Stimulated activated CD4-positive, alpha-beta T cell treated with anti-CD3 and anti-CD28 coated beads, Interleukin-15, amount 100 ng/mL, for 24 hours (primary cell): ENCODE measurements around the gene LIMCH1.
"Not testable (repeated sequence)": the region's sequence is repeated elsewhere in the genome, so short reads cannot be mapped to it uniquely, and the experiment has no call there.

ENCODE experiments used
- DNase-seq: peaks from one replicate; pipeline ENCODE4 v3.0.0-alpha.2; 2020

The LIMCH1 gene

DNA sequence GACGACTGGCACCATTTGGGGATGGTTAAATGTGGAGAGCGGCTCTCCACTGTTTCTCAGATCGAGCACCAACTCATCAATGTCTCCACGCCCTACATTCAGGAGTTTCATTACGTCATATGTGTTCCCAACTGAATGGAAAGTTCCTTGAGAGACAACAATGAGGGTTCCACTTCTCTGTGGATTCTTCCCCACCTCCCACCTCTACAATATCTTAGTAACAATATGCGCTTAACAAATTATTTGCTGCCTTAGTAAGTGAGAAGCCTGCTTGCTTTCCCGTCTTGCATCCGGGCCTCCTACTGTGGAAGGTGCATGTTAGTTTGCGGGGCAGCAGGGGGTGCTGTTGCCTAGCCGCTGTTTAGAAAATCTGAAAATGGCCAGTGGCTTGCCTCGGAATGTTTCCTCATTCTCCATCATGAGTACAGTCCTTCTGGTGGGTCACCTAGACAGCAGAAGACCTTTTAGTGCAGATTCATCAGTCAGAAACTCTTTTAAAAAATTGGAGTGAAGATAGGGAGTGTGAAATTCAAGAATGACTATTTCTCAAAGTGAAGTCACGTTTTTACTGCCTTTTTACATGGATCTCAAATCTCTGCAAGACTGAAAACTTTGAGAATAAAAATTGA is 154.9 kb downstream of the LIMCH1 start:
- DNase-seq, result peak; percentile 54

DNA sequence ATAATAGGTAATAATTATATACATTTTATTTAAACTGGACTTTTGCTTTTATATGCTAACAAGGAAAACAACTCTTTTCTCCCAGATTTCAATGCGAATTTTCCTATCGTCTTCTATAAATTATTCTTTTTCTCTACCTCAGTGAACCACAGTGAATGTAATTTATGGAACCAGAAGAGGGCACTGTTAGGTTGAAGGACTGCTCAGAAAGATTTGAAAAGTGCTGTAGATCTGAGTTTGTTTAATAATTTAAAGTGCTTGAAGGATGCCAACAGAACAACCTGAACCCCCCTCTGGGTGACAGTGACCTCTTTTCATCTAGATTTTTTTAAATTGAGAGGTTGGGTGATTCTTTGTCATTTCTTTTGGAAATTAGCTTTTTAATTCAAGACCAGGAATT is 155.7 kb downstream of the LIMCH1 start:
- no peak for DNase-seq

DNA sequence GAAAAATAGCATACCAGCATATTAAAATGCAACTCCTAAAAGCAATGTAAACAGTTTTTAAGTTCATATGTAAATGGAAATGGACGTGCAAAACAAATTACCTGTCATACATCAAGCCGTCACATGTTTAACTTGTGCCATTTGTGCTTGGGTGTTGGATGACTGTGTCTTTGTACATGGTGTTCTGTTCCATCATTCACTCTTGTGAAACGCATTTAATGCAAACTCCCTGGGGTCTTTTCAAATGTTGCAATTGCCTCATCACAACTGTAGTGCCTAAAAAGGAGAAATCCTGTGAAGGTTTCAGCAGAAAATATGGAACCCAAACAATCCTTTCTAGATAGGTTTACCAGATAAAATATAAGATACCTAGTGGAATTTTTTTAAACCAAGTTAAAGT is 158.2 kb downstream of the LIMCH1 start:
- DNase-seq, result no peak

DNA sequence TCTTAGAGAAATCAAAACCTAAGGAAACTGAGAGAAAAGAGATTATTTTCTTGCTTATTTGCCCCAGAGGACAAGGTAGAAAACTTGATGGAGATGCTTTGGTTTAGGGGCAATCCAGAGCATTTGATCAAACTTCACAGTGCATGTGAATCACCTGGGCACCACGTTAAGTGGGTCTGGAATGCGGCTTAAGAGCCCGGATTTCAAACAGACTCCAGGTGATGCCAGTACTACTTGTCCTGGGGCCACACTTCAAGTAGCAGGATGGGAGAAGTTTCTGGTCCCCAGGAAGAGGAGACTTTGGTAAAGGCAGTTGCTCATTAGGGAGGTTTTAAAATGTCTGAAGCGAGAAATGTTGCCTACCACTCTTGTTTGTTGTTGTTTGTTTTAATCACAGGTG is 158.8 kb downstream of the LIMCH1 start:
- no peak for DNase-seq

DNA sequence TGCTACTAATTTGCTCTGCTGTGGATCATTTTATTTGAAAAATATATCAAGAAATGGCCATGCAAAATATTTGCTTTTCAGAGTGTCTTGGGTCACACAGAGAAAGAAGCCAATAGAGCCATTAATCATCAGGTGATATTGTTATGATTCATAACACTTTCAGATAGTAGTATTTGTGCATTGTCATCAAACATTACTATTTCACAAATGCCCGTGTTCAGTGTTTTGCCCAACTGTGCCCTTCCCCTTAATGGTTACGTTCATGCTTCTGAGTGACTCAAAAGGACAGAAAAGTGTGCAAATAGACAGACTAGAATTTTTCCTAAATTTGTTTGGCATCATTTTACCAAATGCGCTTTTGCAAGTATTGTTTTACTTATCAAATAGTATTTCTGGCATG is 164.0 kb downstream of the LIMCH1 start:
- no peak for DNase-seq

DNA sequence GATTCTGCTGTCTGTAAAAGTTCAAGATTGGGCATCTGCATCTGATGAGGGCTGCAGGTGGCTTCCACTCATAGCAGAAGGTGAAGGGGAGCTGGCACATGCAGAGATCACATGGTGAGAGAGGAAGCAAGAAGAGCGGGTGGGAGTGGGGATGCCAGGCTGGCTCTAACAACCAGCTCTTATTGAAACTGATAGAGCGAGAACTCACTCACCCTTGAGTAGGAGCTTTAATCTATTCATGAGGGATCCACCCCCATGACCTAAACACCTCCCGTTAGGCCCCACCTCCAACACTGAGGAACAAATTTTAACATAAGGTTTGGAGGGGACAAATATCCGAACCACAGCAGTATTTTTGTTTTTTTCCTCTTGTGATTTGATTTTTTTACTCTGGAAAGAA is 164.8 kb downstream of the LIMCH1 start:
- DNase-seq, result no peak

DNA sequence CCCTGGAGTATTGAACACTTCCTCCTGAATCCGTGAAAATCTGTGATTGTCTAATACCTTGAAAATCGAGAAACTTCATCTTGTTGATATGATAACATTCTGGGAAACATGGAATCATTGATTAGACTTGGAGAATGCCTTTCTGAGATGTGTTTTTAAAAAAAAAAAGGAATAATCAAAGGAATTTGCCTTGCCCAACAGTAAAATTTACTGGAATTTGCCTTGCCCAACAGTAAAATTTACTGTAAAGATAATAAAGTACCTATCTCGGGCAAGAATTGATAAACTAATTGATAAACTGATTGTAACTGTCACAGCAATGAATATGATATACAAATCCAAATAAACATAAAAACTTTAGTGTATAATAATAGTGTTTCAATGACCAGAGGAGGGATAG is 165.8 kb downstream of the LIMCH1 start:
- no peak for DNase-seq

DNA sequence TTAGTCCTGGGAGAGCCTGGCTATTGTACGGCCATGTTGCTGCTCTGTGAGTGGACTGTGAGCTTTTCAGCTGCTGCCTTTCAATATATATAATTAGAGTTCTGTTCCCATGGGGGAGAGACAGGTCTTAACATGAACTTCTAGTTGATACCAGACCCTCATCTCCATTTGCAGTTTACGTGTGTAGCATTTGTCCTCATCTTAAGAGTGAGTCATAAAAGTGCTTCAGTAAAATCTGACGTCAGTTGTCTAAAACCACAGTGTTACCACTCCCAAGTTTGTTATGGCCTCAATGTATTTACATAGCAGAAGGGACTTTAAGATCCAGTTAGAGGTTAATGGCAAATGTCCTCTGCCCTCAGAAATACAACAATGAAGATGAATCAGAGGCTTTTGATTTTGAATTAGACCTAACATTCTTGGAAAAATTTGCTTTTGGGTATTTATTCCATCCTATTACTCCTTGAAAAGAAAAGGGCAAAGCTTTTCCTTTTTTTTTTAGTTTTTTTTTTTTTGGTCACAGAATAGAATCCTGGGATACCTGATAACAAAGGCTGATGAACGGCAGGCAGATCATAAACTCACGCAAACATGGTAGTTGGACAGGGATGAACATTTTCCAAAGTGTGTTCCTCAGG is 172.0 kb downstream of the LIMCH1 start:
- no peak for DNase-seq

DNA sequence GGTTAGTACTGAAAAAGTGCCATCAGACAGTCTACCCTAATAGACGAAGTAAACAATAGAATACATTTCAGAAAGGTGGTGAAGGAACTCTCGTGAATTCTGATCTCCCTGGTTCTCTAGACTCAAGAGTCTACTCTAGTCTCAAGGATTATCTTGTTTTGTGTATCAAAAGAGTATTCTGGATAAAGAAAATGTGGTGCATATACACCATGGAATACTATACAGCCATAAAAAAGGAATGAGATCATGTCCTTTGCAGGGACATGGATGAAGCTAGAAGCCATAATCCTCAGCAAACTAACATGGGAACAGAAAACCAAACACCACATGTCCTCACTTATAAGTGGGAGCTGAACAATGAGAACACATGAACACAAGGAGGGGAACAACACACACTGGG is 173.7 kb downstream of the LIMCH1 start:
- DNase-seq, result not testable (repeated sequence)

DNA sequence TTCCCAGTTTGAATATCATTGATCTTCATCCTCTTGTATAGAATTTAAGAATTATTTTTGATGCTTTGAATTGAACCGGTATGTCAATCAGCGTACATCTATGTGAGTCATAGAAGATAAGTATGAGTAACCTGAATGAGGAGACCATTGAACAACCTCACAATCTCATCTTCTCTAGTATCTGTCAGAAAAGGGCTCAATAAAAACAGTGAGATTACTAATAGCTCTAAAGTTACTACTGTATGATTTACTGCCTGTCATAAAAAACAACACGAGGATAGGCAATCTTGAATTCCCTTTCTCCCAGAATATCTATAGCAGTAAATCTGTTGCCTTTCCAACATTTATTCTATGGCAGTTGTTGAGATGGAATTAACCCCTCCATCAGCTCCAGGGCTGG is 174.5 kb downstream of the LIMCH1 start:
- DNase-seq, result no peak

DNA sequence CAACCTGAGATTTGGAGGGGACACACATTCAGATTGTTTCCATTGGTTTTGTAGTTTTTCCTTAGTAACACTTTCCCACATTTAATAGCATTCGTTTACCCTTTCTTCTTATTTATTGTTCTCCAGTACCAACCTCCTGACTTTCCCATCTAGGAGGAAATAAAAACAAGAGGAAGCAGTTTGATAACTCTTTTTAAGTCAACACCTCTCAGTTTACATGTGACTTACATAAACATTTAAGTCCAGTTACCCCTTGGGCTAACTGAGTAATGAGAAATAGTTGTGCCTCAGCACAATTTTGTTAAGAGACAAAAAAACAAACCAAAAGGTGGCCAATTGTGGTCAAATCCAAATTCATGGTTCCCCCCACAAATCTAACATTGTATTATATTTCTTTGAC is 175.8 kb downstream of the LIMCH1 start:
- DNase-seq, result no peak

DNA sequence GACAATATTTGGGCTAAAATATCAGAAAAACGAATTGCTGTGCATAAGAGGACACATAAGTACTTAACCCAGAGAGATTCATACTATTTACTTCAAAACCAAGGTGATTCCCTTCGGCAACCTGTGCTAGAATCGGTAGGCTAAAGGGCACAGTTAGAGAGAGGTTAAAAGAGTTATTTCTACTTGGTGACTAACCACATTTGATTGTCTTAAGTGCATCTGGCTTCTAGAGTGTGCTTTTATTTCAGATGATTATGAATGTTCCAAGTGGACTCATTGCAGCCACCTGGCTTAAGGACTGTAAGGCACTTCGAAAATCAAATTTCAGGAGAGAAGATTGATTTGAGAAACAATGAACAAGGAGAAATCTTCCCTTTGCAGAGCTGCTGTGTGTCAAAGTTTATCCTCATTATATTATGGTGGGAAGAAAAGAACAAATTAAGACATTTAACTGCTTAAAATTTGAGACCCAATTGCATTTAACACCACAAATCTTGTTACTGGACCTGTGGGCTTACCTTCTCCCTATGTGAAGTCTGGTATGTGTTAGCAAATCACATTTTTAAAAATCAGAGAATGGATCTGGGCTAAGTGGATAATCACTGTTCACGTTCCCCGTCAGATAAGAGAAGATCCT is 176.5 kb downstream of the LIMCH1 start:
- DNase-seq, result no peak

DNA sequence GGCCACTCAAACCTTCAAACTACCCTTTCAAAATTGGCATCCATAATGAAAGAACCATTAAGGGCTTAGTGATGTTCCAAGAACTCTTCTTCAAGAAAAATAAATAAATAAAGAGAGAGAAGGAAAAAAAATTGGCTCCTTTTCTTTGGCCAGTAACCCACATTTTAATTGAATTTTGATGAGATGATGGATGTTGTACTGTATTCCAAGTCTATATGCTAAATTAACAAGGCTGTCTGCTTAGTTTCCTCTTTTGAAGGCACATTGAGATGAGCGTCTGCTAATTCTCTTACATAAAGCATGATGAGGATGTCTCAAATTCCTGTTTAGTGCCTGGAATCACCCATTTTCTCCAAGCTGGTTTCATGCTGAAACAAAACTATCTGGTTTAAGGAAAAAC is 177.2 kb downstream of the LIMCH1 start:
- no peak for DNase-seq

DNA sequence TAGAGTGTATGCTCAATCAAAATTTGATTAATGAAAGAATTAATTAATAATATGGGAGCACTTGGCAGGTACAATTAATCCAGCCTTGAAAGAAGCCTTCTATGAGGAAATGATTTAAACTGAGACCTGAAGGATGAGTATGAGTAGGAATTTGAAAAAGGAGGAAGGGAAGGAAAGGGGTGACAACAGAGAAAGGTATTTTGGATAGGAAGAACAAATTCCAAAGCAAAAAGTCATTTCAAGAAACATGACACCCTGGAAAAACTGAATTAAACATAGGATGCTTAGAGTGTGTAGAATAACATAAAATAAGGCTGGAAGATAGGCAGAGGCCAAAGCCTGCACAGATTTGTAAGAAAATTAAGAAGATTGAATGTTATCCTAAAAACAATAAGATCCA is 180.9 kb downstream of the LIMCH1 start:
- DNase-seq, result no peak

DNA sequence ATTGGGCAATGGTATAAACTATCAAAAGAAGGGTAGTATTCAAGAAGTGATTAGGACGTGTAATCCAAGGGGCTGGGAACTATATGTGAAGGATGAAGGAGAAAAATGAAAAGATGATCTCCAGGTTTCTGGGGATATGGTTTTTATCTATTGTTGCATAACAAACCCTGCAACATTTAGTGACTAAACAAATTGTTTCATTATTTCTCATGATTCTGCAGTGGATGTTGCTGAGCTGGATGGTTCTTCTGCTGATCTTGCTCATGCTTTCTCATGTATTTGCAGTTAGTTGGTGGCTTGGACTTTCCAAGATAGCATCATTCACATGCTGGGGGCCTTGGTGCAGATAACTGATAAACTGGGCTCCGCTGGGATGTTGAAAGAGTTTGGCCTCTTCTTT is 181.5 kb downstream of the LIMCH1 start:
- no peak for DNase-seq

DNA sequence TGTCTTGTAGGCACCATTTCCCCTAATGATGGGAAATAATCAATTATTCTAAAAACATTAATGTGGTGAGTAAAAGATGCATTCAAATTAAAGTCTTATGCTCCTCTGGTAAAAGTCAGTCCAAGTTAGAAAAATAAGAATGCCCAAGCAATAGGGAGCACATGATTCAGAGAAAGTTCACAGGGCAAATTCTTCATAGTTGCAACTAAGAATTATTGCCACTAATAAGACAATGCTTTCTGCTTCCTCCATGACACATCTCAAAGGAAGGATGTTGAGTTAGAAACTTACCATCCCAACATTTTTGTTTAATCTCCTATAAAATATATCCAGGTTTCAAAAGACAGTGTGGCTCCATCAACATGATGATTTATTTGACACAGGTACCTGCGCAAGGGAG is 184.2 kb downstream of the LIMCH1 start:
- no peak for DNase-seq

DNA sequence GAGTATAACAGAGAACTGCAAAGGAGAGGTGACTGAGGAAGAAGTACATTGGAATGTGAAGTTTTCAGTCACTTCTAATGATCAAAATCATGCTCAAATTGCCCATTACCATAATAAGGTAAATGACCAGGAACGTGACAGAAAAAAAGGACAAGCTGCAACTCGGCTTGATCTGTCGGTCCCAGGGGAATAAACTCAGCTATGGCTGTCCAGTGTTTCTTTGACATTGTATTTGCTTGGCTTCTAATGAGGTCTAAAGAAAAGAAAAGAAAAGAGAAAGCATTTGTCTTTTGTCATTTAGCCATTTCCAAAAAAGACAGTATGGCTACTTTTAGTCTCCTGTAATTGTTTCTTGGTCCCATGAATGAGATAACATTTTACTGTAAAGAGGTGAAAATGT is 185.3 kb downstream of the LIMCH1 start:
- no peak for DNase-seq

DNA sequence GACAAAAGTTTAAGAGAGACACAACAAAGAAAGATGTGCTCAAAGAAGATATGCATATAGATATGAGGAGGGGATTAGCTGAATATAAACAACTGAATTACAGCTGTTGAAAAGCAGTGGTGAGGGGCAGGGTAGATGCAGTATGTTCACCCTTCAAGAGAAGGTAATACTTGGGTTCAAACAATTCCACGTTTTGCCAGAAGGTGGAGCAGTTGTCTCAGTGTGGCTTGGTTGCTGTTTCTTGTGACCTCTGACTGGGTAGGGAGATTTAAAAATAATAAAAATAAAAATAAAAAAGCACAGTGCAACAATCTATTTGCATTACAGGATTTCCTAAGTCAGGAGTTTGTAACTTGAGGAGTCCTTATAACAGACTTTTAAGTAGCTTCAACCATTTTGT is 187.3 kb downstream of the LIMCH1 start:
- no peak for DNase-seq

DNA sequence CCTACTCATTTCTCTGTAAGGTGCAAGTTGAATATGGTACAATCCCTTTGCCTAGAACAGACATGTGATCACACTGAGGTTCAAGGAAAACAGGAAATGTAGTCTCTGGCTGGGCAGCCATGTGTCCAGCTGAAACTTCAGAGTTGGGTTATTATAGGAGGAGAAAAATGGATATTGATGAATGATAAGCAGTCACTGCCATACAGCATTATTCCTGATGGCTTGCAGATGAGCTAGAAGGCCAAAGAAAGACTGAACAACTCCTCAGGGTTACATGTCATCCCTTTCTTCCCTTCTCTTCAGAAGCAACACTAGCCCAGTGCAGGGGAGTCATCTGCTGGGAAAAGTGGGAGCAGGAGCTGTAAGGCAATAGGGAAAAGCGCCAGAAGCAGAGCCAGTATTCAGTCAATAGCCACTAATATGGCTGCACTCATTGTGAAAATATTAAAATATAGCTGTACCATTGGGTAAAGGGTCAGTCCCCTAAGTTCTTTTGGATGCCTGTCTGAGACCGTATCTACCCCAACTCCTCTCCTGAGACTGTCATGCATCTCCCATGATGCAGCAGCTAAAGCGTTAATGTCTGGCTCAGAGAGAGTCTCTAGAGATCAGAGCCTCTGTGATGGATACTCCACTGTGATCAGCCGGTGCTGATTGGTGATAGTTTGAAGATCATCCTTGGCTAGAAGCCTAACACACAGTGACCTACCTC is 190.1 kb downstream of the LIMCH1 start:
- DNase-seq, result no peak

DNA sequence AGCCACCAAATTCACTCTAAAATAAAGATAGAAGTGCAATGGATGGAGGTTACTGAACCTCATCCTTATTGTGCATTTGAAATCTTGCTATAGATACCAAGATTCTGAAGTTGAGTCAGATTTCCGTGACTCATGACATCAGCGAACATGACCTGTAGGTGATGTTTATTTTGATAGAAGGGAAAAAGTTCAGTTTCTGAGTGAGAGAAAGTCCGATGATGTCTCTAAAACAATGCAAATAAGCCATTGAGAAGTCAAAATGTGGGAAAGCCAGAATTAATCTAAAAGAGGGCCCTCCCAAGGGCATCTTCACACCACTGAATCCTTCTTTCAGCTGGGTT is 190.6 kb downstream of the LIMCH1 start:
- no peak for DNase-seq

DNA sequence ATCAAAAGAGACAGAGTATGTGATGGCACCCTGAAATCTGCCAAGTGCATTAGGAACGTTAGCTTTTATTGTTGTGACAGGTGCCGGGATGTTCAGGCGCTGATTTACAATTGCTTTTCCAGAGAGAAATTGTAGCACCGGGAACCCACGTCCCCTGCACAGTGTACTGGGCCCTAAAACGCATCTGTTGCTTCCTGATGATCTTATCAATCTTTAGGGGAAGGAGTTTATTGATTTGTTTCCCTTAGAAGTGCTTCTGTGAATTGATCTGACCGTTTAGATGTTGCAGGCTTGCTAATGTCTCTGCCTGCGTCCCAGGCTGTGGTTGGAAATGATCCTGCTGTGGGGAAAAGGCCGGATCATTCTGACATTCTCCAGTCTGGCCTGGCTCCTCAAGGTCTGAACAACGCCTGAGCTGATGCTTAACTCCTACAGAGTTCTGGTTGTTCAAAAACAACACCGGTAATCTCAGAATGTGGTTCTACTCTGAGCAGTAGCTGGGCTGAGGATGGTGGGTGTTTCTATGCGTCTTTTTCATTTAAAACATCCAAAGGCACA is 193.7 kb downstream of the LIMCH1 start:
- DNase-seq, result no peak

DNA sequence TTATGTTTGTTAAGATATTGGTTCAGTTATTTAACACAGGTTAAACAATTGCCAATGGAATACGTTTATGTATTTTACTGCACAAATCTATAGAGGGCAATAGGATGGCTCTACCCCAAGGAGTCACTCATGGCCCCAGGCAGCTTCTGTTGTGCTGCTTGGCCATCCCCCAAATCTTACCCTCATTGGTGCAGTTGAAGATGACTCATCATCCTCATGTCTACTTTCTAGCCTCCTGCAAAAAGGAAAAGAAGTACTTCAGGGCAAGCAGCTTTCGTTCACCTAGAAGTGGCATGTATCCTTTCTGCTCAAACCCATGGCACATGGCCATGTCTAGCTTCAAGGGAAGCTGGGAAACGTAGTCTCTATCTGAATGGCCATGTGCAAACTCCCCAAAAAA is 196.4 kb downstream of the LIMCH1 start:
- DNase-seq, result no peak

DNA sequence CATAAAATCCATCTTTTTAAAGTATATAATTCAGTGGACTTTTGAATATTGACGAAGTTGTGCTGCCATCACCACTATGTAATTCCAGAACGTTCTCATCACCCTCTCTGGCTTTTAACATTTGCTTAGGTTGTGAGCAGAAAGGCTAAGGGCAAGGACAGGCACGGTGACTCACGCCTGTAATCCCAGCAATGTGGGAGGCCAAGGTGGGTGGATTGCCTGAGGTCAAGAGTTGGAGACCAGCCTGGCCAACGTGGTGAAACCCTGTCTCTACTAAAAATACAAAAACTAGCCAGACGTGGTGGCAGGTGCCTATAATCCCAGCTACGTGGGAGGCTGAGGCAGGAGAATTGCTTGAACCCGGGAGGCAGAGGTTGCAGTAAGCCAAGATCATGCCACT is 199.5 kb downstream of the LIMCH1 start:
- DNase-seq, result not testable (repeated sequence)

DNA sequence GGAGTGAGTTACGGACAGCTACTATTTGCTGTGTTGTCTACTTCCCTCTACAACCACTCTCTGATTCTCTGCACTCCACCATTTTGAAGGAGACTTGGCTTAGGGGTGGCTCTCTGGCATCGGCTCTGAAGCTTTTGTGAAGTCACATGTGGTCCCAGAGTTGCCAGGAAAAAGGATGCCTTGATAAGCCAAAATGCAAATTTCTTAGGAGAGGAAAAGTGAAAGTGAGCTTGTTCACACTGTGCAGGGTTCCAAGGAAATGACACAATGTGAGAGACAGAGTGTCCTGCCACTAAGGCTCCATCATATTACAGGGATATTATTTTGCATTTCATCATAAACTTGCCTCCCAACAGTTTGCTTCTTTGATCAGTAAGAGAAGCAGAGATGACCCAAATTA is 203.4 kb downstream of the LIMCH1 start:
- no peak for DNase-seq
